ENCODE results near the gene OR6B1.

- TF ChIP-seq CTCF (IDR thresholded peaks at IDR 0.05) (no peak), POLR2A (IDR thresholded peaks at IDR 0.05) (no peak)
Observed at GRCh38 chr7:144004703-144005102, 4.6 kb downstream of the OR6B1 start.

All from esophagus squamous epithelium (tissue), 4 donors.